NCI-H748 (cell line): ENCODE results near the gene PVALB.
A peak's percentile ranks its signal among the peaks of the same experiment; 100 is the strongest.

Source experiments
- DNase-seq: peaks from one replicate; lab custom pipeline; 2025; ENCODE audit not compliant: unreplicated experiment; lab: John Stamatoyannopoulos, UW

The PVALB gene, protein sequence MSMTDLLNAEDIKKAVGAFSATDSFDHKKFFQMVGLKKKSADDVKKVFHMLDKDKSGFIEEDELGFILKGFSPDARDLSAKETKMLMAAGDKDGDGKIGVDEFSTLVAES

DNA sequence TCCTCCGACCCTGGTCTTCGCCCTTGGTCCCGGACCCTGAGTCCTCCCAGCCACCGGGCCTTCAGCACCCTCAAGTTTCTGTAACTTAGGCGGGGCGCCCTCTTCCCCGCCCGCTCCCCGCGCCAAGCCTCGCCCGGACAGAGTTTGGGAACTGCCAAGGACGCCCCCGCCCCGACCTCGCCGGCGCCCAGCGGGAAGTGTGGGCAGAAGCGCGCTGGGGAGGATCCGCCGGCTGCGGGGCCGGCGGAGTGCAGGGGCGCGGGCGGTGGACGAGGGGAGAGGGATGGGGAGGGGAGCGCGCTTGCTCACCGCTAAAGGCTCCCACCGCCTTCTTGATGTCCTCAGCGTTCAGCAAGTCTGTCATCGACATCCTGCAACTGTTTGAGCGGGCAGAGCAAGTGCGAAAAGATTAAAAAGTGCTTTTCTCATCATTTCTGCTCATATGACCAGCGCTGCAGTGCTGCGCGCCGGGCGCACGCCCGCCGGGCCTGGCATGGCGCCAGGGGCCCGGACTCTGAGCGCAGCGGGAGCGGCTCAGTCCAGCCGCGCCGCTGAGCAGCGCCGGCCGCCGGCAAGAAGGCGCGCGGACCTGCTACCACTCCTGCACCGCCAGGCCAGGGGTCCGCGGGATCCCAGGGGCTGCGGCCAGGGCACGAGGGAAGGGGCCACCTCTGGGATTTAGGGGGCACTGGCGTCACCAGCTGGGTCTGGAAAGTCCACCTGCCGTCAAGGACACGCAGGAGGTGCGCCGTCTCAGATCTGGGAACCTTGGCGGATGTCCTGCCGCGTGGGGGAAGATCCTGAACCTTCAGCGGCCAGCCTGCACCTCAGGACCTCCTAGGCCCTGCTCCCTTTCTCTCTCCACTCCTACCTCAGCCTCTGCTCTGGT, at the start of gene PVALB:
PVALB (minus strand) TSS at position 400 of the 889 bp plus-strand sequence; CDS start at position 370, 30 bp downstream.
- peak; percentile 68 for DNase-seq

DNA sequence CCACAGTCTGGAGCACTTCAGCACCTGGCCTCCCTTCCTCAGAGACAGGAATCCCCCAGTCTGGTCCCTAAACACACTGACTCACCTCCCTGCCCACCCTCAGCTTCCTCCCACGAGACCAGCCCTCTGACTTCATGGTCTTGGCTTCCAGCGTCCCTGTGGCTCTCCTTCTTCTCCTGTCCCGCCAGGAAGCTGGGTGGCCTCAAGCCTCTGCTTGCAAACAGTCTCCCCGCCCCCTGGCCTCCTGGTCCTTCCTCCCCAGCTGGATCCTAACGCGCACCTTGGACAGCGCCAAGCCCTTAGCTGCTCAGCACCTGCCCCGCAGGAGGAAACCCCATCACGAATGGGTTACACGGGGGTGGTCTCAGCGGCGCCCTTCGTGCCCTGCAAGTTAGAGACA, 48.5 kb upstream of the PVALB start:
- no peak for DNase-seq

DNA sequence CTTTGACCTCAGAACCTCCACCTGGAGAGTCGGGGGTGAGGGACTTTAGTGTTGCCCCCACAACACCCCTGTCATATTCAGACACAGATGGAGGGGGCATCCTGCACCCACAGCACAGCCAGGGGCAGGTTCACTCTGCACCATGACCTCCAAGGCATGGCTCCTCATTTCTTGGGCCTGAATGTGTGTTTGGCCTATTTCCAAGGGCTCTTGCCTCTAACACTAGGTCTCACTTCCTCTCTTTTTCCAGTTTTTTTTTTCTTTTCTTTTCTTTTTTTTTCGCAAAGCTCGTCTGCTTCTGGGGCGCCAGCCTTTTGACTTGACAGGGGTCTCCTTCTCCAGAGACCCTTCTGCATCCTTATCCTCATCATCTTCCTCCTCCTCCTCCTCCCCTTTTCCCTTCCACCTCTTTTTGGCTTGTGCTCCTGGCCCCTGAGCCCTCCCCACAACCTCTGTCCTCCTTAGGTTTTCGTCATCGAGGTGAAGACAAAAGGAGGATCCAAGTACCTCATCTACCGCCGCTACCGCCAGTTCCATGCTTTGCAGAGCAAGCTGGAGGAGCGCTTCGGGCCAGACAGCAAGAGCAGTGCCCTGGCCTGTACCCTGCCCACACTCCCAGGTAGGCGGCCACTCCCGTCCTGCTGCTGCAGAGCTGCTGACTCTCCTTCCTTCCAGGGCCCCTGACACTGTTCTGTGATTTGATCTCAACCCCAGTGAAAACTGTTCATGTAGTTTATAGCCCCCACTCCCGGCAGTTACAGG, 47.8 kb upstream of the PVALB start:
- no peak for DNase-seq

DNA sequence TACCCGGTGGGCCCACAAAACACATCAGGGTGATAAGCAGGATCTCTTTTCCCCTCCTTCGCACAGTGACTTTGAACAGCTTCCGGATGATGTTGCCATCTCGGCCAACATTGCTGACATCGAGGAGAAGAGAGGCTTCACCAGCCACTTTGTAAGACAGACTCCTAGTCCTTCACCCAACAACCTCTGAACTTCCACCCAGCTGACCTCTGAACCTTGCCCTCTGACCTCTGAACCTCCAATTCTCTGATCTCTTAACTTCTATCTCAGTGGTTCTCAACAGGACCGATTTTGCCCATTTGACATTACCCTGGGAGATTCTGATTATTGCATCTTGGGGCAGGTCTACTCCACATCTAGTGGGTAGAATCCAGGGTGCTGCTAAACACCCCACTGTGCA, 47.1 kb upstream of the PVALB start:
- no peak for DNase-seq

DNA sequence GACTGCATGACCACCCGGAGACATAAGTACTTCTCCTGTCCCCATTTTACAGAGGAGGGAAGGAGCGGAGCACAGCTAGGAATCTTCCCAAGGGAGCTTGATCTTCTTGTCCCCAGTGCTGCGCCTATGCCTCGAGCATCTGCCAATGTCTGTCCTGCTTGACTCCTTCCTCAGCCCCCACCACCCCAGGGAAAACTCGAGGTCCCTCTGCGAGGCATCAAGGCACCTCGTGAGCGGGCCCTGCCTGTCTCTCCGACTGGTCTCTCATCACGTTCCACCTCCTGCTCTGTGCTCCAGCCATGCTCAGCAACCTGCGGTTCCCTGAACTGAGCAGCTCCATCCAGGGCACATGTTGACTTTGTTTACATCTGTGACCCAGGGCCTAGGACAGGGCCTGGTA, 46.4 kb upstream of the PVALB start:
- DNase-seq = no peak

DNA sequence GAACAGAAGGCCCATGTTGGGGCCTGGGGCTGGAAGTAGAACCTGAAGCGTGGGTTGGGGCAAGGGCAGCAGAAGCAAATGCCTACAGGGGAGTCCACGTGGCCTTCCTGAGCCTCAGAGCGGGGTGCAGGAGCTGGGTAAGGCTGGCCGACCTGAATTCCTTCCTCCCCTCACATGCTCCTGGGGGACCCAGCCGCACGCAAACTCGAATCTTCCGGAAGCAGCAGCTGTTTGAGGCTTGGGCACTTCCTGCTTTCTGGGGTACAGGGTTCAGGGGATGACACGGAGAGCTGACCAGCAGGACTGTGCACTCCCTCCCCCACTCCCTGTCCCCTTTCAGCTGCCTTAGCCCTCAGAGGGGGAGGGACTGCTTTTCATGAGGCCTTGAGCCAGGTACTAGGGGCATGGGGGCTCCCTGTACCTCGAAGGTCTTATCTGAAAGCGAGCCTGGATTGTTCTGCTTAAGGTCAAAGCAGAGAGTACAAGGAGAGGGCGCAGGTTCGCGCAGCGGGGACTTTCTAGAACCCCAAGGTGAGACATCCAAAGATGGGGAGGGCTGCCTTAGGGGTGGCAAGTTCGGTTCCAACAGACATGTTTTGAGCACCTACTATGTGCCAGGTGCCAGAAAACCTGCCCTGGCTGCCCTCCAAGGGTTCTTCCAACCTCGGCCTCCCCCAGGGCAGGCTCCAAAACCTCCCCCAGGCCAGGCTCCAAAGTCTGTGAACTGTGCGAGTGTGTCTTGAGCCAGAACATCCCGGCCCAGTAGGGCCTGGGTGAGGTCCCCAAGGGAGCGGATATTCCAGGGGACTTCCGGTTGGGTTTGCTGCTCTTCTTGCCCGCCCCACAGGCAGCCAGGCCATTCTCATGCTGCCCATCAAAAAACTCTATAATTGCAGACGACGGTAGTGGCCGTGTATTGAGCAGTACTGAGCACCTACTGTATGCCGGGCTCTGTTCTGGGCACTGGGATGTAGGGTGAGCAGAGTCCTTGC, 45.7 kb upstream of the PVALB start:
- no peak for DNase-seq

DNA sequence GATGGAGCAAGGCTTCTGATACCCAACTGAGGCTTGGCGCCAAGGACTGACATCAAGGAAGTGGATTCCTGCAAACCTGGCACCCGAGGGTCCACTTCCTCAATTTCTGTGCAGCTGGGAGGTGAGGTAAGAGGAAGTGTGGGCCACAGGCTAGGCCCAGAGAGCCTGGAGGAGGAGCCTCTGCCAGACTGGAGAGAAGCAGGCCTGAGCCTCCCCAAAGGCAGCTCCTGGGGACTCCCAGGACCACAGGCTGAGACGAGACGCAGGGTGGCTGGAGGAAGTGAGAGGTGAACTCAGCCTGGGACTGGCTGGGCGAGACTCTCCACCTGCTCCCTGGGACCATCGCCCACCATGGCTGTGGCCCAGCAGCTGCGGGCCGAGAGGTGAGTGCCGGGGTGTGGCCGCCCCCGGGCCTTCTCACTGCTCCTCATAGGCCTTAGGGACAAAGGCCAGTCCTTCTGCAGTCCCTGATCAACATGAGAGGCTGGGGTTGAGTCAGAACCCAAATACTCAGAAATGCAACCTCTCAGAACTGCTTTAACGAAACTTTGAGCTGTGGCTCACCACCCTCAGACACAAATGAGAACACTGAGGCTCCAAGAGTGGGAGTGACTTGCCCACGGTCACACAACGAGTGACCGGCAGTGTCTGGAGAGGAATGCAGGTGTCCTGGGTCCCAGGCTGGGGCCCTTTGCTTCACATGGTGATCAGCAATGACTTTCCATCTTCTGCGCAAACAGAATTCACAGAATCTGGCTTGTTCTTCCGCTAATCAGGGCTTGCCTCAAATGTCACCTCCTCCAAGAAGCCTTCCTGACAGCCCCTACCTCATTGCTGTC, 44.2 kb upstream of the PVALB start, which contains the start of gene NCF4:
NCF4 (plus strand) TSS at position 186 of the 839 bp plus-strand sequence; CDS start at position 352, 166 bp downstream.
- DNase-seq = no peak

DNA sequence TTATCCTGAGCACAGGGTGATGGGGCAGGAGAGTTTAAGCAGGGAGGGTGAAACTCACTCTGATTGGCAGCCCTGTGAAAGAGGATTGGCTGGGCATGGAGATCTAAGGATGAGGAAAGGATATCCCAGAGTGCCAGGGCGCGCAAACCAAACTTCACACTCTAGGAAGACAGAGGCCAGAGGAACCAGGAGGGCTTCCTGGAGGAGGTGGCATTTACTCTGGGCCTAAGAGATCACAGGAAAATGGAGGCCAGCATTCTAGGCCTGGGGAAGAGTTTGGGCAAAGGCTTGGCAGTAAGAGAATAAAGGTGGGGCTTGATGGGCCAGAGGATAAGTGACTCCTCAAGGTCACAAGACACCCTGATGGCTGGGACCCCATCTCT, 43.6 kb upstream of the PVALB start:
- no peak for DNase-seq

DNA sequence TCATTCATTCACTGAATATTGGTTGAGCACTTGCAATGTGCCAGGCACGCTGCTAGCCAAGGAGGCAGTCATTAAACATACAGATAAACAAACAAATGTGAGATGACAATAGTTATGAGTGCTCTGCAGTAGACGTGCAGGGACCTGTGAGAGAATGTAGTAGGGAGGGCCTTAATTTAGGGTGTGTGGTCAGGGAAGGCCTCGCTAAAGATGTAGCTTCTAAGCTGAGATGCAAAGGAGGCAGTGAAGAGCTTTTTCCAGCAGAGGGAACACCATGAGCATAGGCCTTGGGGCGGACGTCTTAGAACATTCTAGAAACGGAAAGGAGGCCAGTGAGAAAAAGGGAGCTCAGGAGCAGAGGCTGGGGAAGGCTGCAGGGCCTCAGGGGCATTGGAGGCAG, 43.2 kb upstream of the PVALB start:
- DNase-seq = no peak

DNA sequence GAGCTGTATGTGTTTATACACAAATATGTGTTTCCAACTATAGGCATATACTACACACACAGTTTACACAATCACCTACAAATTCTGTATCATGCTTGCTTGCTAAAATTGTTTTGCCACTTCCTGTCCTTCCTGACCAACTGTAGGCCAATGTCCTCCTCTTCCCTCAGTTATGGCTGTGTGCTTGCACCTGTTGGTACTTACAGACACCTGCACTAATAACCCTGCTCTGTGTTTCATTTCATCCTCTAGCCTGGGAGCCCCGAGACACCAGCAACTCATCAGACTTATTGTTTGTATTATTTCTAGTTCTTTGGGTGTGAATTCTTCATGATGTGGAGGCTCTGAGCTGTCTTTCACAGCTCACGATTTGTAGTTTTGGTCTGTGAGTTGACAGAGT, 42.1 kb upstream of the PVALB start:
- DNase-seq = no peak

DNA sequence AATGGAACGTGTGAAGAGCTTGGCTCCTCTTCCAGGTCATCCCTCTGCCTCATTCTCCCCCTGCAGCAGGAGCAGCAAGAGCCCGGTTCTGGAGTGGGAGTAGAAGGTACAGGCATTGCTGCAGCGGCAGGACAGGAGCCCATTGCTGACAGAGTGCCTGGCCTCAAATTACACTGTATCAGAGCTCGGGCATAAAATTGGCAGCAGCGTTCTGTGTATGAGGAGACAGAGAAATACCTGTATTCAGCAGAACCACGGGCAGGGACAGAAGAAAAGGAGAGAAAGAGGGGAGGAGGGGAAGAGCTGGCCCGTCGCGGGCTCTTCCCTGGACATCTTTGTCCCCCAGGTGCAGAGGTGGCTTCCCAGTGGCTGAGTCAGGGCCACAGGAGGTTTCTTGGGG, 41.3 kb upstream of the PVALB start:
- no peak for DNase-seq

DNA sequence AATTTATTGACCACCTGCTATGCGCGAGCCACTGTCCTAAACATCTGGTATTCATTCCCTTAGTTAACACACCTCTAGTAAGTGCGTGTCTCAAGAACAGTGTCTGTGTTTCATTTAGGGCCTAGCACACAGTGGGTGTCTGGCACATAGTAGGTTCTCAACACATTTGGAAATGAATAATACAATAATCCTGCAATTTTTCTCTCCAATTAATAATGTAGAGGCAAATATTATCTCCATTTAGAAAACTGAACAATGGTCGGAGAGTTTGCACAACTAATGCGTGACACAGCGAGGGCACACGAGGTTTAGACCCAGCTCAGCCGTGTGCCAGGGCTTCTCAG, 39.9 kb upstream of the PVALB start:
- DNase-seq = no peak

DNA sequence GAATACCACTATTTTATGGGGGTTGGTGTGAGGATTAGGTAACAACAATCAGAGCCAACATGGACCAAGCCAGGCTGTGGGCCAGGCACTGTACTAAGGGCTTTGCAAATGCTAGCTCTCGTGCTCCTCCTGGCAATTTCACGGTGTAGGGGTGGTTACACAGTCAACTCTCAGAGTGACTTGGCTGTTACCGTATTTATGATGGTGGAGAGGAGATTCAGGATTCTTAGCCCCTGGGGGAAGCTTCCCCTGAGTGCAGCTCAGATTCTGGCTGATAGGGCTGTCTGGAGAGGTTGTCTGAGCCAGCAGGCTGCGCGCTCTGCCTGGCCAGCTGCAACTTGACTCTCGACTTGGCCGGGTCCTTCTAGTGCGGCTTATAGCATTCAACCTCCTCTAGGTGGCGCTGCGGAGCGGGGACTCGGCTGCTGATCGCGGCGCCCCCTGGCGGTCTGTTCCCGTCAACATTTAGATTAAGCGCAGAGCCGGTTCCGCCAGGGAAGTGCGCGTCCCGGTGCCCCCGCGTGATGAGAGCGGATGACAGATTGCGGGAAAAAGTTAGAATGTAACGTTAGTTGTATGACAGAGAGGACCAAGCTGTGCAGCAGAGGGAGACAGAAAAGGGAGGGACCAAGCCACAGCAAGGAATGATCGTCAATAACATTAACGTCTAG, 39.4 kb upstream of the PVALB start:
- peak; percentile 65 for DNase-seq

DNA sequence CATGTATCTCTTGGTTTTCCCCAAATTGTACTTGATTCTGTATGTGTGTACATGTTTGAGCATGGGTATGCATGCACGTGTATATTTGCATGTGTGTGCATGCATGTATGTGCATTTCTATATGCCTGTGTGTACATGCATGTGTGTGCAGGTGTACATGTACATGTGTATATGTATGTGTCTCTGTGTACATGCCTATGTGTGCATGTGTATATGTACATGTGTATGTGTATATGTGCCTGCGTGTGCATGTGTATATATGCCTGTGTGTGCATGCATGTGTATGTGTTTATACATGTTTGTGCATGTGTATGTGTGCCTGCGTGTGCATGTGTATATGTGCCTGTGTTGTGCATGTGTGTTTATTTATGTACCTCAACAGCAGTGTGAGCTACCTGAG, 38.6 kb upstream of the PVALB start:
- DNase-seq = no peak

DNA sequence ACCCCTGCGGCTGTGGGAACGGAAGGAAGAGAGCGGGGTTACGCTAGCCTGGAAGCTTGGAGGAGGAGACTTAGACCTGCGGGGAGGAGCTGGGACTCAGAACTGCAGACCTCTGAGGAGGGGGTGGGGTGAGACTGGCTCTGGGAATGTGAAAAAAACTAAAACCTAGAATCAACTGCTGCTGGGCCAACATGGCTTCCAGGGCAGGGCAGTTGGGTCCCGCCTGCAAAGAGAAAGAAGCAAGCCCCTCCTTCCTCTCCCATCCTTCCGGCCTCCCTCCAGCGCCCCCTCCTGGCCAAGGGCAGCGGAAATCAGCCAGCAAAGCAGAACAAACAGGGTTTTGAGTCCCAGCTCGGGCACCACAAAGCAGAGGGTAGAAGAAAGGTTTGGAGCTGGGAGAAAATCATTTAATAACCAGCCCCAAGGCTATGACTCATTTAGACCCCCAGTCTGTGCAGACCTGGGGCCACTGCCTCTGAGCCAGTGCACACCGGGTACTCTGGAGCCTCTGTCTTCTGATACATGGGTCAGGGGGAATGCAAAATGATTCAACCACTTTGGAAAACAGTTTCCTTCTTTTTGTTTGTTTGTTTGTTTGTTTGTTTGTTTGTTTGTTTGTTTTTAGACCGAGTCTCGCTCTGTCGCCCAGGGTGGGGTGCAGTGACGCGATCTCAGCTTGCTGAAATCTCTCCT, 36.7 kb upstream of the PVALB start:
- peak; percentile 62 for DNase-seq

DNA sequence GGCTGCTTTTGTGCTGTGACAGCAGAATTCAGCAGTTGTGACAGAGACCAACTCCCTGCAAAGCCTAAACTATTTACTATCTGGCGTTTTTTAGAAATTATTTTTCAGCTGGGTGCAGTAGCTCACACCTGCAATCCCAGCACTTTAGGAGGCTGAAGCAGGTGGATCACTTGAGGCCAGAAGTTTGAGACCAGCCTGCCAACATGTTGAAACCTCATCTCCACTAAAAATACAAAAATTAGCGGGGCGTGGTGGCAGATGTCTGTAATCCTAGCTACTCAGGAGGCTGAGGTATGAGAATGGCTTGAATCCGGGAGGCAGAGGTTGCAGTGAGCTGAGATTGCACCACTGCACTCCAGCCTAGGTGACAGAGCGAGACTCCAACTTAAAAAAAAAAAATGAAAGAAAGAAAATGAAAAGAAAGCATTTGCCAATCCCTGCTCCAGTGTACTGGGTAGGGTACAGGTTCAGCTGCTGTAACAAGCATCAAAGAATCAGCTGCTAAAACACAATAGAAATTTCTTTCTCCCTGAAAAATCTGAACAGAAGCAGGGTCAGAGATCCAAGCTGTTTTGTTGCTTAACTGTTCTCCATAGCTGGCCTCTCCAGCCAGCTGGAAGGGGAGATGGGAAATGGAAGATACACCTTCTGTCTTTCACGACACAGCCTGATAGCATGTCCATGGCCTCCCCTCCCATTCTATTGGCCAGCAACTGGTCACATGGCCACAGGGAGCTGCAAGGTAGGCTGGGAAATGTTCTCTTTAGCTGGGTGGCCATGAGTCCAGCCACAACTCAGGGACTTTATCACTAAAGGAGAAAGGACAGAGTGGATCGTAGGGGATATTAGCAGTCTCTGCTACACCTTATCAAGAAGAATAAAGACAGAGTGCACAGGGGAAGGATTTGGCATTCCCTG, 35.5 kb upstream of the PVALB start:
- no peak for DNase-seq

DNA sequence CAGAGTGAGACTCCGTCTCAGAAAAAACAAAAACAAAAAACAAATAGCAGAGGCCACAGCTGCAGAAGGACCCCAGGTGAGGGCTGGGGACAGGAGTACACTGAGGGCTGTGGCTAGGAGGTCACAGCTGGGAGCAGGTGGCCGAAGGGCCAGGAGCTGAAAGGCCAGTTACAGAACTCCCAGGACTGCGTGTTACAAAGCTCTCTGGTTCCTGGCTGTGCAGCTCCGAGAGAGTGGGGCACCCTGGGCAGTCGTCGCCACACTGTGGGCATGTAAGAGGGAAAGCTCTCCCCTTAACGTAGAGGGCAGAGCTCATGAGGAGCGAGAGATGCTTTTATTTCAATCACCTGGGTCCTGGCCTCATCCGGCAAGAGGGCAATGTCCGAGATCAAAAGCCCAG, 33.8 kb upstream of the PVALB start:
- DNase-seq = no peak

DNA sequence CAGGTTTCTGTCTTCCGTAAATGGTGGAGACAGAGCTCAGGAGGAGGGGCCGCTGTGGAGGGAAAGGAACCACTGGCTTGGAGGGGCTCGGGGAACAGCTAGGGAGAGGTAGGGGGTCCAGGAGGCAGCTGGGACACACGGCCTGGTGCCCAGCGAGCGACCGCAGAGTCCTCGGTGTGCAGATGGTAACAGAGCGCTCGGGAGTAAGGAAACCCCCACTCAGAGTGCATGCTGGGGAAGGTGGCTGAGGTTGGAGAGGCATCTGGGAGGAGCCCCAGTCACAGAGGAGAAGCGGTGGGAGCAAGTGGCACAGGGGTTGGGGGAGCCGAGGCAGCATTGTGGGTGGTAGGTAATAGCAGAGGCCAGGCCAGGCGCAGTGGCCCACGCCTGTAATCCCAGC, 33.2 kb upstream of the PVALB start:
- no peak for DNase-seq
